ENCODE results near the gene NKX2-1. TPM values are rescaled to one million over a fixed set of nuclear protein-coding genes. Genes with fewer than 3 reads are reported as not detected.

The NKX2-1 gene
- total RNA-seq, 1 donor from 2014 or later: not detected

DNA sequence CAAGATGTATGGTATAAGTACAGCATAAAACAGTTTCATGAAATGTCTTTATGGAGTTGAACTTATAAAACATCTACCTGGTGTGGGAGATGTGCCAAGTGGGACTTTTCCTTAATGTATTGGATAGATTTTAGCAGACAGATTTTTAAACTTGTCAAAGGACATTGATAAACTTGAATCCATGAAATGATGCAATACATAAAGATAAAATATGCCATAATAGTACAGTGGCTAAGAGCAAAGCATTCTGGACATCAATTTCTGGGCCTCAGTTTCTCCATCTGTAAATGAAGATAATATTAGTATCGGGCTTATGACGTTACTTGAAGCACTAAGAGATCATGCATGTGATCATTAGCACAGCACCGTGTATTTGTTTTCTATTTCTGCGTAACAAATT, 45.4 kb downstream of the NKX2-1 start:
- no peak overlapping the region for H3K4me3 Mint-ChIP-seq (ENCODE audit: unreplicated experiment)
- H3K36me3 Mint-ChIP-seq (ENCODE audit: low read depth): no peaks in the 10 kb centered on the region
- H3K27ac Mint-ChIP-seq (ENCODE audit: unreplicated experiment): no peak overlapping the region
- no peaks in the 10 kb centered on the region for H3K4me1 Mint-ChIP-seq (ENCODE audit: low read depth)
- TF ChIP-seq, protein P1, sequence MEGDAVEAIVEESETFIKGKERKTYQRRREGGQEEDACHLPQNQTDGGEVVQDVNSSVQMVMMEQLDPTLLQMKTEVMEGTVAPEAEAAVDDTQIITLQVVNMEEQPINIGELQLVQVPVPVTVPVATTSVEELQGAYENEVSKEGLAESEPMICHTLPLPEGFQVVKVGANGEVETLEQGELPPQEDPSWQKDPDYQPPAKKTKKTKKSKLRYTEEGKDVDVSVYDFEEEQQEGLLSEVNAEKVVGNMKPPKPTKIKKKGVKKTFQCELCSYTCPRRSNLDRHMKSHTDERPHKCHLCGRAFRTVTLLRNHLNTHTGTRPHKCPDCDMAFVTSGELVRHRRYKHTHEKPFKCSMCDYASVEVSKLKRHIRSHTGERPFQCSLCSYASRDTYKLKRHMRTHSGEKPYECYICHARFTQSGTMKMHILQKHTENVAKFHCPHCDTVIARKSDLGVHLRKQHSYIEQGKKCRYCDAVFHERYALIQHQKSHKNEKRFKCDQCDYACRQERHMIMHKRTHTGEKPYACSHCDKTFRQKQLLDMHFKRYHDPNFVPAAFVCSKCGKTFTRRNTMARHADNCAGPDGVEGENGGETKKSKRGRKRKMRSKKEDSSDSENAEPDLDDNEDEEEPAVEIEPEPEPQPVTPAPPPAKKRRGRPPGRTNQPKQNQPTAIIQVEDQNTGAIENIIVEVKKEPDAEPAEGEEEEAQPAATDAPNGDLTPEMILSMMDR (IDR thresholded peaks at IDR 0.05): no peak
- DNase-seq (ENCODE audit: low spot score): no peak
- peaks cover 17% of the 10 kb centered on the region for H3K27me3 Mint-ChIP-seq (ENCODE audit: low read depth)
- H3K9me3 Mint-ChIP-seq (ENCODE audit: low read depth): no peaks in the 10 kb centered on the region

DNA sequence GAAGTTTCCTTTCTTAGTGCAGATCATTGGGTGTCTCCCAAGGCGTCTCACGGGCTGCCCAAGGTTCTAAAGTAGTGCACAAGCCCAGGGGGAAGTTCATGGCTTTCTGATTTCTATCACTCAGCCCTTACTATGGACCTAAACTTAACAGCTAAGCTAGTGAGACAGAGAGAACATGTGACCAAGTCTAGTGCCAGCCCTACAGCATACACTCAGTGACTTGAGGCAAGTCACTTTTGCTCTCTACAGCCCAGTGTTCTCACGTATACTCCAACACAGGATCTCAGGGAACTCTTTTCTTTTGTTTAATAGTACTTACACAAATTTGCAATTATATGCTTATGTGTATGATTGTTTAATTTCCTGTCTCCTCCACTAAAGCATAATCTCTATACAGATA, 48.6 kb downstream of the NKX2-1 start:
- Mint-ChIP-seq H3K27me3 (ENCODE audit: low read depth) (peaks cover 17% of the 10 kb centered on the region), H3K36me3 (ENCODE audit: low read depth) (no peaks in the 10 kb centered on the region), H3K4me3 (ENCODE audit: unreplicated experiment) (no peak overlapping the region), H3K4me1 (ENCODE audit: low read depth) (no peaks in the 10 kb centered on the region), H3K9me3 (ENCODE audit: low read depth) (no peaks in the 10 kb centered on the region), H3K27ac (ENCODE audit: unreplicated experiment) (no peak overlapping the region)
- no peak for DNase-seq (ENCODE audit: low spot score)
- TF ChIP-seq, protein P1 (IDR thresholded peaks at IDR 0.05): no peak

DNA sequence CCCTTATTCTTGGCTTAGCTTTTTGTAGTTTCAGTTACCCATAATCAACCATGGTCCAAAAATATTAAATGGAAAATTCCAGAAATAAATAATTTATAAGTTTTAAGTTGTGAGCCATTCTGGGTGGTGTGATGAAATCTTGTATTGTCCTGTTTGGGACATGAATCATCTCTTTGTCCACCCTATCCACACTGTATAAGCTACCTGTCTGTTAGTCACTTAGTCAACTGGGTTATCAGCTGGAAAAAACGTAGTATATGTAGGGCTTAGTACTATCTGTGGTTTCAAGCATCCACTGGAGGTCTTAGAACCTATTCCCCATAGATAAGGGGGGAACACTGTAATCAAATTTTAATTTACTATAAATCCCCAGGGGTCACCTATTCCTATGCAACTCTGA, 52.7 kb downstream of the NKX2-1 start:
- H3K27me3 Mint-ChIP-seq (ENCODE audit: low read depth): peaks cover 12% of the 10 kb centered on the region
- H3K9me3 Mint-ChIP-seq (ENCODE audit: low read depth): no peaks in the 10 kb centered on the region
- DNase-seq (ENCODE audit: low spot score): no peak
- H3K36me3 Mint-ChIP-seq (ENCODE audit: low read depth): no peaks in the 10 kb centered on the region
- H3K4me3 Mint-ChIP-seq (ENCODE audit: unreplicated experiment): no peak overlapping the region
- H3K4me1 Mint-ChIP-seq (ENCODE audit: low read depth): no peaks in the 10 kb centered on the region
- TF ChIP-seq, protein P1 (IDR thresholded peaks at IDR 0.05): no peak
- no peak overlapping the region for H3K27ac Mint-ChIP-seq (ENCODE audit: unreplicated experiment)

Other genes with a start within 250 kb of the NKX2-1 start
- gene MBIP, start 199.6 kb downstream of the NKX2-1 start, total RNA-seq: 19.4 to 23.0 TPM (median 21.9 TPM) in 3 replicates
- gene NKX2-8, start 62.4 kb upstream of the NKX2-1 start, total RNA-seq: not detected in 3 replicates
- 0.17 to 0.28 TPM in 2 of 3 replicates, not detected in the other for gene PAX9, start 141.6 kb upstream of the NKX2-1 start, total RNA-seq